Heart left ventricle (tissue), 13 donors: ENCODE measurements around the gene AGER.

Experiments used
- CTCF ChIP-seq, 12 donors: fragments of 200-600 bp; sonication (generic) in 4 of 12; IDR thresholded peaks; one replicate each; pipeline versions ENCODE4 v1.5.0 to v1.8.0; 2018 to 2022; ENCODE audit warnings: antibody characterized with exemption in 12 of 12, mild to moderate bottlenecking in 5 of 12
- POLR2A ChIP-seq, 2 donors: fragments of 450-650 bp; IDR thresholded peaks; one replicate each; pipeline ENCODE4 v1.6.1; 2017; ENCODE audit warnings: antibody characterized with exemption in 2 of 2, mild to moderate bottlenecking in 2 of 2, moderate library complexity in 2 of 2
- donor health status: ischemic (EF 13 %, LVEDD 7.1; RV severe dilation, severe dysfunction).
- donor health status: DM: no; HTN: yes; CAD: no.
- donor health status: DM: no; HTN: no; CAD: no.
- donor health status: ischemic (EF 25% LVEDD 6.9; RV normal size, moderate dysfunction).
- donor health status: ischemic (EF 25% LVEDD 5.7; RV mildly dilated, moderate dysfunction).
- donor health status: ischemic (EF 35%, LVEDD 5.7; RV mildly dilated, moderate dysfunction).
- donor health status: nonischemic (EF 11% LVEDD 7.7; RV severe dilation, severe dysfunction).
- donor health status: DM: yes; HTN: yes; CAD: no.
- donor health status: PGD.
- donor health status: ischemic (EF 29% LVEDD 5.4; RV normal size, mild dysfunction).
- donor health status: nonischemic (EF 23%, LVEDD 6.1; RV moderate dilation, normal function).

- TF ChIP-seq POLR2A (IDR thresholded peaks at IDR 0.05) (peak; percentile 78 to 93), CTCF (IDR thresholded peaks at IDR 0.05) (peak in 8 of 12 donors; percentile 6 to 57 (median 36))
Observed at GRCh38 chr6:32194825-32195651, 11.0 kb upstream of the AGER start.
